Measurements from ENCODE around the gene CYP3A5.

DNA sequence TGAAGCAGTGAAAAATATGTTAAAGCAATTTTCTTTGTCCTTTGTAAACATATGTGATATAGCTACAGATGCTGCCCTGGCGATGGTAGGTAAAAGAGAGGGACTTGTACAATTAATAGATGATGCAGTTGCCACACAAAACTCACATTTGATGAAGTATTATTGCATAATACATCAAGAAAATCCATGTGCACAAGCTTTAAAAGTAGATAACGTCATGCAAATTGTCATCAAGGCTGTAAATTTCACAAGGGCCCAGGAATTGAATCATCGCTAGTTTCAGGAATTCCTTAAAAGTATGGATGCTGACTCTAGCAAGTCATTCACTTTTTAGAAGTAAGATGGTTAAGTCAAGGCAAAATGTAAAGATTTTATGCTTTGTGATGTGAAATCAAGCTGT lies 10.0 kb downstream of the CYP3A5 start:
- TF ChIP-seq, protein P1, sequence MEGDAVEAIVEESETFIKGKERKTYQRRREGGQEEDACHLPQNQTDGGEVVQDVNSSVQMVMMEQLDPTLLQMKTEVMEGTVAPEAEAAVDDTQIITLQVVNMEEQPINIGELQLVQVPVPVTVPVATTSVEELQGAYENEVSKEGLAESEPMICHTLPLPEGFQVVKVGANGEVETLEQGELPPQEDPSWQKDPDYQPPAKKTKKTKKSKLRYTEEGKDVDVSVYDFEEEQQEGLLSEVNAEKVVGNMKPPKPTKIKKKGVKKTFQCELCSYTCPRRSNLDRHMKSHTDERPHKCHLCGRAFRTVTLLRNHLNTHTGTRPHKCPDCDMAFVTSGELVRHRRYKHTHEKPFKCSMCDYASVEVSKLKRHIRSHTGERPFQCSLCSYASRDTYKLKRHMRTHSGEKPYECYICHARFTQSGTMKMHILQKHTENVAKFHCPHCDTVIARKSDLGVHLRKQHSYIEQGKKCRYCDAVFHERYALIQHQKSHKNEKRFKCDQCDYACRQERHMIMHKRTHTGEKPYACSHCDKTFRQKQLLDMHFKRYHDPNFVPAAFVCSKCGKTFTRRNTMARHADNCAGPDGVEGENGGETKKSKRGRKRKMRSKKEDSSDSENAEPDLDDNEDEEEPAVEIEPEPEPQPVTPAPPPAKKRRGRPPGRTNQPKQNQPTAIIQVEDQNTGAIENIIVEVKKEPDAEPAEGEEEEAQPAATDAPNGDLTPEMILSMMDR (IDR thresholded peaks at IDR 0.05): no peak
- TF ChIP-seq POLR2AphosphoS5 (IDR thresholded peaks at IDR 0.05): no peak
- no peak for TF ChIP-seq POLR2A (IDR thresholded peaks at IDR 0.05)
- no peak for TF ChIP-seq EP300 (IDR thresholded peaks at IDR 0.05)
